ENCODE measurements around the gene MBNL1. TPM values are rescaled to one million over a fixed set of nuclear protein-coding genes. Genes with fewer than 3 reads are reported as not detected.

Gene MBNL1
- total and polyA plus RNA-seq, 2 of the 4 experiments (the other 2 are of a cell fraction) = 127 to 664 TPM

GRCh38 chr3:152331998-152332397 is 63.3 kb downstream of the MBNL1 start:
- H3K27me3 ChIP-seq (ENCODE audit: control insufficient read depth, insufficient read depth, low read length) = no peaks in the 10 kb centered on the region
- H3K4me1 ChIP-seq (ENCODE audit: control insufficient read depth, insufficient read depth, low read length) = peaks cover 6% of the 10 kb centered on the region; the same call in 1 of the 2 replicates
- DNase-seq = peak; percentile 34
- no peak overlapping the region for H2AFZ ChIP-seq (replicated peaks; ENCODE audit: low read length, poor library complexity)
- dilution Hi-C loops (cut with HindIII; ENCODE audit: low sequenced_read_pairs, unreplicated experiment) (no loop called here), intact Hi-C loops (cut with micrococcal nuclease) (no loop called here), in situ Hi-C loops (cut with MboI; ENCODE audit: low sequenced_read_pairs) (no loop called here)
- peaks cover 4% of the 10 kb centered on the region for H3K36me3 ChIP-seq (ENCODE audit: control insufficient read depth, insufficient read depth, low read length)
- no peak overlapping the region for H3K4me3 ChIP-seq (ENCODE audit: insufficient read depth, low read depth, low read length)
- no peak for ATAC-seq (ENCODE audit: low read depth)
- POLR2A ChIA-PET (ENCODE audit: unreplicated experiment) = no interaction called here
- no peak overlapping the region for H2BK15ac ChIP-seq (ENCODE audit: low read depth, low read length)
- H3K56ac ChIP-seq (ENCODE audit: extremely low read depth, insufficient read depth, low read length) = no peak overlapping the region
- no TSS peak for BruUV-seq (replicated peaks)
- peak overlapping the region; percentile 26 for H2BK5ac ChIP-seq (ENCODE audit: low read depth, low read length, poor library complexity, severe bottlenecking)
- TF ChIP-seq, protein P1, sequence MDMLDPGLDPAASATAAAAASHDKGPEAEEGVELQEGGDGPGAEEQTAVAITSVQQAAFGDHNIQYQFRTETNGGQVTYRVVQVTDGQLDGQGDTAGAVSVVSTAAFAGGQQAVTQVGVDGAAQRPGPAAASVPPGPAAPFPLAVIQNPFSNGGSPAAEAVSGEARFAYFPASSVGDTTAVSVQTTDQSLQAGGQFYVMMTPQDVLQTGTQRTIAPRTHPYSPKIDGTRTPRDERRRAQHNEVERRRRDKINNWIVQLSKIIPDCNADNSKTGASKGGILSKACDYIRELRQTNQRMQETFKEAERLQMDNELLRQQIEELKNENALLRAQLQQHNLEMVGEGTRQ (IDR thresholded peaks at IDR 0.05; ENCODE audit: low read depth, low read length) = peak; percentile 55
- no peak for TF ChIP-seq RFX5 (IDR thresholded peaks at IDR 0.05; ENCODE audit: low read depth, low read length)
- no peak overlapping the region for H3K9ac ChIP-seq (ENCODE audit: low read depth, low read length)
- H3K79me1 ChIP-seq (ENCODE audit: low read depth in 1 of 2, low read length in 2 of 2) = peaks cover 8 to 47% of the 10 kb centered on the region in 2 experiments
- no peak overlapping the region for H2BK20ac ChIP-seq (ENCODE audit: low read depth, low read length)
- H3K14ac ChIP-seq (replicated peaks; ENCODE audit: low read depth, low read length) = no peak overlapping the region
- no peak overlapping the region for H4K91ac ChIP-seq (ENCODE audit: insufficient read depth, low read depth, low read length)
- WGBS, 2 experiments (ENCODE audit: extremely low coverage in 2 of 2, insufficient read length in 1 of 2) = no CpG with 5 or more reads among the region's 1 CpG
- no peak overlapping the region for H4K5ac ChIP-seq (ENCODE audit: low read depth, low read length)
- H4K8ac ChIP-seq (ENCODE audit: low read depth in 2 of 2, low read length in 2 of 2) = no peak overlapping the region
- H3K9me1 ChIP-seq (ENCODE audit: insufficient read depth, low read length) = peaks cover 11% of the 10 kb centered on the region
- peaks cover 40% of the 10 kb centered on the region for H4K20me1 ChIP-seq (ENCODE audit: insufficient read depth, low read length)
- no peak overlapping the region for H3K23ac ChIP-seq (ENCODE audit: low read depth, low read length)
- H2AK5ac ChIP-seq (ENCODE audit: low read depth, low read length) = no peak overlapping the region
- peak overlapping the region; percentile 87; the same call in 1 of the 2 replicates for H3K27ac ChIP-seq (ENCODE audit: insufficient read depth, low read length)
- H3K4ac ChIP-seq (ENCODE audit: low read depth, low read length) = no peak overlapping the region
- no peak overlapping the region for H3K18ac ChIP-seq (ENCODE audit: low read depth, low read length)
- H3K4me2 ChIP-seq (ENCODE audit: low read depth, low read length) = no peak overlapping the region
- H2BK120ac ChIP-seq (ENCODE audit: low read depth, low read length) = no peak overlapping the region
- CTCF ChIA-PET = interaction anchor here (1.0 kb wide), 1 partner anchor 14 kb away, joined by 3 read pairs; no protein-coding TSS in a partner anchor
- H3K9me3 ChIP-seq (ENCODE audit: control insufficient read depth, insufficient read depth, low read length) = no peaks in the 10 kb centered on the region
- no peak overlapping the region for H2AK9ac ChIP-seq (replicated peaks; ENCODE audit: low read depth, low read length, poor library complexity)
